HL-60 (cell line): ENCODE data around the gene ARID1B.

Experiments used
- DNase-seq, 2 experiments: peaks; one replicate each; pipeline ENCODE4 v3.0.0-alpha.2; 2010 to 2020; ENCODE audit warnings: low read depth in 1 of 2, low spot score in 1 of 2
- H3K27ac ChIP-seq: fragments of 250-450 bp; sonication (Bioruptor Pico); replicated peaks from 2 replicates; pipeline ENCODE4 v1.5.1; 2020; ENCODE audit warnings: mild to moderate bottlenecking, moderate library complexity
- H3K27me3 ChIP-seq: fragments of 250-450 bp; sonication (Bioruptor Pico); 2 replicates; pipeline ENCODE4 v1.5.1; 2021; ENCODE audit warnings: mild to moderate bottlenecking, moderate library complexity; ENCODE audit not compliant: insufficient read depth, poor library complexity, severe bottlenecking
- H3K4me3 ChIP-seq: replicated peaks from 2 replicates; pipeline ENCODE4 v1.5.1; 2011; ENCODE audit warnings: mild to moderate bottlenecking, control low read depth, low read length; ENCODE audit not compliant: insufficient read depth
- GABPA ChIP-seq: IDR thresholded peaks from 2 replicates; pipeline ENCODE4 v1.6.1; 2012; ENCODE audit warnings: low read depth
- POLR2AphosphoS5 ChIP-seq: IDR thresholded peaks from 2 replicates; pipeline ENCODE4 v1.6.1; 2012; ENCODE audit warnings: low read depth
- SPI1 ChIP-seq: IDR thresholded peaks from 2 replicates; pipeline ENCODE4 v1.6.1; 2012; ENCODE audit warnings: low read depth, mild to moderate bottlenecking, borderline replicate concordance
- TF ChIP-seq, protein P1 (sequence below): IDR thresholded peaks from one replicate; pipeline ENCODE4 v1.5.1; 2011; ENCODE audit warnings: low read length, control low read depth, inconsistent platforms; ENCODE audit not compliant: insufficient read depth
- TF ChIP-seq, protein P2 (sequence below): IDR thresholded peaks from 2 replicates; pipeline ENCODE4 v1.6.1; 2012; ENCODE audit warnings: low read depth; ENCODE audit not compliant: insufficient replicate concordance

The ARID1B gene

DNA sequence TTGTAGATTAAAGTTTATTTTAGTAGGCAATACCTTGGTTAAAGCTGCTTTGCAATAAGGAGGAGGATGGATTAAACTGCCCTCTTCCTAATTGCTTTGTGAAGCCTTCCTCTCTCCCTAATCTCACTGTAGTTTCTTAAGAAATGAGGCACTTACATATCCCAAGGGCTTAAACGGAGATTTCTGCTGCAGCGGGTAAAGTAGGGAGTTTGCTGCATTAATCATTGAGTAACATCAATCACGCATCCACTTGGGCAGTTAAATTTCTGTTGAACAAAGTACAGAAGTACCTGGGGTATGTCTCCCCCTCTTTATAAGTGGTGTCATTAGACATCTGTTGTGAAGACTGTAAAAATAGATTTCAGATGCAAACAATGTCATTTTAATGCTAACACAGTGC, 29.5 kb upstream of the ARID1B start:
- Histone ChIP-seq H3K27ac (no peak overlapping the region), H3K27me3 (no peaks in the 10 kb centered on the region), H3K4me3 (no peak overlapping the region)
- DNase-seq: no peak
- TF ChIP-seq, protein P1, sequence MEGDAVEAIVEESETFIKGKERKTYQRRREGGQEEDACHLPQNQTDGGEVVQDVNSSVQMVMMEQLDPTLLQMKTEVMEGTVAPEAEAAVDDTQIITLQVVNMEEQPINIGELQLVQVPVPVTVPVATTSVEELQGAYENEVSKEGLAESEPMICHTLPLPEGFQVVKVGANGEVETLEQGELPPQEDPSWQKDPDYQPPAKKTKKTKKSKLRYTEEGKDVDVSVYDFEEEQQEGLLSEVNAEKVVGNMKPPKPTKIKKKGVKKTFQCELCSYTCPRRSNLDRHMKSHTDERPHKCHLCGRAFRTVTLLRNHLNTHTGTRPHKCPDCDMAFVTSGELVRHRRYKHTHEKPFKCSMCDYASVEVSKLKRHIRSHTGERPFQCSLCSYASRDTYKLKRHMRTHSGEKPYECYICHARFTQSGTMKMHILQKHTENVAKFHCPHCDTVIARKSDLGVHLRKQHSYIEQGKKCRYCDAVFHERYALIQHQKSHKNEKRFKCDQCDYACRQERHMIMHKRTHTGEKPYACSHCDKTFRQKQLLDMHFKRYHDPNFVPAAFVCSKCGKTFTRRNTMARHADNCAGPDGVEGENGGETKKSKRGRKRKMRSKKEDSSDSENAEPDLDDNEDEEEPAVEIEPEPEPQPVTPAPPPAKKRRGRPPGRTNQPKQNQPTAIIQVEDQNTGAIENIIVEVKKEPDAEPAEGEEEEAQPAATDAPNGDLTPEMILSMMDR: no peak
- TF ChIP-seq GABPA: no peak
- no peak for TF ChIP-seq POLR2AphosphoS5
- no peak for TF ChIP-seq SPI1
- TF ChIP-seq, protein P2, sequence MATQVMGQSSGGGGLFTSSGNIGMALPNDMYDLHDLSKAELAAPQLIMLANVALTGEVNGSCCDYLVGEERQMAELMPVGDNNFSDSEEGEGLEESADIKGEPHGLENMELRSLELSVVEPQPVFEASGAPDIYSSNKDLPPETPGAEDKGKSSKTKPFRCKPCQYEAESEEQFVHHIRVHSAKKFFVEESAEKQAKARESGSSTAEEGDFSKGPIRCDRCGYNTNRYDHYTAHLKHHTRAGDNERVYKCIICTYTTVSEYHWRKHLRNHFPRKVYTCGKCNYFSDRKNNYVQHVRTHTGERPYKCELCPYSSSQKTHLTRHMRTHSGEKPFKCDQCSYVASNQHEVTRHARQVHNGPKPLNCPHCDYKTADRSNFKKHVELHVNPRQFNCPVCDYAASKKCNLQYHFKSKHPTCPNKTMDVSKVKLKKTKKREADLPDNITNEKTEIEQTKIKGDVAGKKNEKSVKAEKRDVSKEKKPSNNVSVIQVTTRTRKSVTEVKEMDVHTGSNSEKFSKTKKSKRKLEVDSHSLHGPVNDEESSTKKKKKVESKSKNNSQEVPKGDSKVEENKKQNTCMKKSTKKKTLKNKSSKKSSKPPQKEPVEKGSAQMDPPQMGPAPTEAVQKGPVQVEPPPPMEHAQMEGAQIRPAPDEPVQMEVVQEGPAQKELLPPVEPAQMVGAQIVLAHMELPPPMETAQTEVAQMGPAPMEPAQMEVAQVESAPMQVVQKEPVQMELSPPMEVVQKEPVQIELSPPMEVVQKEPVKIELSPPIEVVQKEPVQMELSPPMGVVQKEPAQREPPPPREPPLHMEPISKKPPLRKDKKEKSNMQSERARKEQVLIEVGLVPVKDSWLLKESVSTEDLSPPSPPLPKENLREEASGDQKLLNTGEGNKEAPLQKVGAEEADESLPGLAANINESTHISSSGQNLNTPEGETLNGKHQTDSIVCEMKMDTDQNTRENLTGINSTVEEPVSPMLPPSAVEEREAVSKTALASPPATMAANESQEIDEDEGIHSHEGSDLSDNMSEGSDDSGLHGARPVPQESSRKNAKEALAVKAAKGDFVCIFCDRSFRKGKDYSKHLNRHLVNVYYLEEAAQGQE: no peak

DNA sequence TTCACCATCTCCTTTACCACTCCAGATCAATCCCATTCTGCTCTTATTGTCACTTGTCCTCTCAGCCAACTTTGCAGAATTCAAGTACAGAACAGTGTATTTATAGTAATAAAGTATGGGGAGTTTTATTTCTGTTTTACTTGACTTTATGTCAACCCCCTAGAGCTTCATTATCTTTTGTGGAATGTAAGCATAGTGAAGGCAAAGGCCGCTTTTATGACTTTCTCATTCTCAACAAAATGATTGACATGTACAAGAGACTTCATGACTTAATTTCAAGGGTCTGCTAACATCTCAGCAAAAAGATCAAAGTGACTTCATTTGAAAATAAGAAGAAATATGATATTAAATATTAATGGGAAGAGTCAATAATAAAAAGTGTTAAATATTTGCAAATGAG, 28.7 kb upstream of the ARID1B start:
- DNase-seq: no peak
- Histone ChIP-seq H3K4me3 (no peak overlapping the region), H3K27me3 (no peaks in the 10 kb centered on the region), H3K27ac (no peak overlapping the region)
- TF ChIP-seq, protein P1: no peak
- TF ChIP-seq GABPA (no peak), POLR2AphosphoS5 (no peak), SPI1 (no peak)
- TF ChIP-seq, protein P2: no peak

DNA sequence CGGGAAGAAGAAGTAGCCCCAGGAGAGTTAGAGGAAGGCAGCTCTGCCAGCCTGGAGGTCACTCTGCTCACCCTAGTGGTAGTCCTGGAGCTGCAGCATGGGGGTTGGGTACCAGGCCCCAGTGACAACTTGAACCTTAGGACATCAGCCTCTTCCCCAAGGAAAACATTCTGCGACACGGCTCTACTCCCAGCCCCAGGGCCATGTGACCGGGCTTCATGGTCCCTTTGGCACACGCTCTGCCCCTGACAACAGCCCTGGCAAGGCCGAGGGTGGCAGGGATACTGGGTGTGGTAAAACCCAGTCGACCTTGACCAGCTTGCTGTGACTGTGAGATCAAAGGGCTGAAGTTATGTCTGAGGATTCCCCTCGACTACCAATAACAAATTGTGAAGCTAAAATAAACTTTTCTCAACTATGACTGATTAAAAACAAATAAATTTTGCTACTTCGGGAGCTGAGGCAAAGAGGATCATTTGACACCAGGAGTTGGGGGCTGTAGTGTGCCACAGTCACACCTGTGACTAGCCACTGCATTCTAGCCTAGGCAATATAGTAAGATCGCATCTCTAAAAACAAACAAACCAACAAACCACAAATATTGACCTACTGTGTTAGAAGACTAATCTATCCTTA, 24.4 kb upstream of the ARID1B start:
- Histone ChIP-seq H3K27ac (no peak overlapping the region), H3K4me3 (no peak overlapping the region), H3K27me3 (no peaks in the 10 kb centered on the region)
- no peak for TF ChIP-seq SPI1
- TF ChIP-seq POLR2AphosphoS5: no peak
- TF ChIP-seq, protein P1: peak; percentile 2
- TF ChIP-seq, protein P2: no peak
- no peak for TF ChIP-seq GABPA
- no peak for DNase-seq
